Mesothelial cell of epicardium (in vitro differentiated cells): ENCODE results near the gene TFF1. TPM values are rescaled to one million over a fixed set of nuclear protein-coding genes. Genes with fewer than 3 reads are reported as not detected.

Experiments
- DNase-seq, 2 experiments: peaks; one replicate each; pipeline ENCODE4 v3.0.0; 2021; ENCODE audit warnings: low spot score in 2 of 2; ENCODE audit not compliant: unreplicated experiment in 2 of 2
- H3K27ac Mint-ChIP-seq: 2 replicates; pipeline ENCODE4 v1.8.0; 2021; ENCODE audit warnings: mixed read lengths
- H3K27me3 Mint-ChIP-seq: 2 replicates; pipeline ENCODE4 v1.8.0; 2021; ENCODE audit warnings: low read depth, mixed read lengths
- H3K36me3 Mint-ChIP-seq: 2 replicates; pipeline ENCODE4 v1.8.0; 2021; ENCODE audit warnings: mixed read lengths
- H3K4me1 Mint-ChIP-seq: 2 replicates; pipeline ENCODE4 v1.8.0; 2021; ENCODE audit warnings: mixed read lengths
- H3K4me3 Mint-ChIP-seq: 2 replicates; pipeline ENCODE4 v1.8.0; 2021; ENCODE audit warnings: mild to moderate bottlenecking, moderate library complexity, mixed read lengths
- H3K9me3 Mint-ChIP-seq: 2 replicates; pipeline ENCODE4 v1.8.0; 2021; ENCODE audit warnings: mixed read lengths
- total RNA-seq: library from RNA; stranded (reverse); gene quantifications from 3 replicates; pipeline ENCODE4 v1.2.1, GENCODE V29; 2021
- TF ChIP-seq, protein P1 (sequence below): fragments of 200-600 bp; sonication (generic); IDR thresholded peaks from one replicate; pipeline ENCODE4 v1.5.0; 2021; ENCODE audit warnings: antibody characterized with exemption; ENCODE audit not compliant: unreplicated experiment

Gene TFF1
- total RNA-seq, 1 donor from 2014 or later: not detected

DNA sequence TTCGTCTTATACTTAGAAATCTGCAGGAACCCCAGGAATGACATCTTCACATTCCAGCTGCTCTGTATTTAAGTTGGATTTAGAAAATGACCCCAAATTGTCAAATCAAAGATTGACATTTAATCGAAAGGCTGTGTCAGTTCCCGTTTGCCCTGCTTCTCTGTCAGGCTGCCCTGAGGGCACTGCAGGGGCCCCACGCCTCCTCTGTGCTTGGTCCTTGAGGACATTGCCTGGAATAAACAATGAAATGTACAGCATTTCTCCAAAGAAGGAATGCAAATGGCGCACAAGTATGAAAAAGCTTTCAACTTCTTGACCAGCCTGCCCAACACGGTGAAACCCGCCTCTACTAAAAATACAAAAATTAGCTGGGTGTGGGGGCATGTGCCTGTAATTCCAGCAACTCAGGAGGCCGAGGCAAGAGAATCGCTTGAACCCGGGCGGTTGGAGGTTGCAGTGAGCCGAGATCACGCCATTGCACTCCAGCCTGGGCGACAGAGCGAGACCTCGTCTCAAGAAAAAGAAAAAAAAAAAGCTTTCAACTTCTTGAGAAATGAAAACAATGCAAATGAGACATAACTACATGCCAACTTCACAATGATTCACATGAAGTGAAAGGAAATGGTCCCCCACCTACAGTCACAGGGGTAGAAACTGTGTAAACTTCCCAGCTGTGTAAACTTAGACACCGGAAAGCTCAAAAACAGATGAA, 26.6 kb upstream of the TFF1 start:
- Mint-ChIP-seq H3K4me3 (no peak overlapping the region), H3K27me3 (peaks cover 10% of the 10 kb centered on the region), H3K9me3 (no peaks in the 10 kb centered on the region), H3K27ac (no peak overlapping the region), H3K36me3 (no peaks in the 10 kb centered on the region), H3K4me1 (peaks cover 5% of the 10 kb centered on the region)
- DNase-seq: no peak
- TF ChIP-seq, protein P1, sequence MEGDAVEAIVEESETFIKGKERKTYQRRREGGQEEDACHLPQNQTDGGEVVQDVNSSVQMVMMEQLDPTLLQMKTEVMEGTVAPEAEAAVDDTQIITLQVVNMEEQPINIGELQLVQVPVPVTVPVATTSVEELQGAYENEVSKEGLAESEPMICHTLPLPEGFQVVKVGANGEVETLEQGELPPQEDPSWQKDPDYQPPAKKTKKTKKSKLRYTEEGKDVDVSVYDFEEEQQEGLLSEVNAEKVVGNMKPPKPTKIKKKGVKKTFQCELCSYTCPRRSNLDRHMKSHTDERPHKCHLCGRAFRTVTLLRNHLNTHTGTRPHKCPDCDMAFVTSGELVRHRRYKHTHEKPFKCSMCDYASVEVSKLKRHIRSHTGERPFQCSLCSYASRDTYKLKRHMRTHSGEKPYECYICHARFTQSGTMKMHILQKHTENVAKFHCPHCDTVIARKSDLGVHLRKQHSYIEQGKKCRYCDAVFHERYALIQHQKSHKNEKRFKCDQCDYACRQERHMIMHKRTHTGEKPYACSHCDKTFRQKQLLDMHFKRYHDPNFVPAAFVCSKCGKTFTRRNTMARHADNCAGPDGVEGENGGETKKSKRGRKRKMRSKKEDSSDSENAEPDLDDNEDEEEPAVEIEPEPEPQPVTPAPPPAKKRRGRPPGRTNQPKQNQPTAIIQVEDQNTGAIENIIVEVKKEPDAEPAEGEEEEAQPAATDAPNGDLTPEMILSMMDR: no peak

DNA sequence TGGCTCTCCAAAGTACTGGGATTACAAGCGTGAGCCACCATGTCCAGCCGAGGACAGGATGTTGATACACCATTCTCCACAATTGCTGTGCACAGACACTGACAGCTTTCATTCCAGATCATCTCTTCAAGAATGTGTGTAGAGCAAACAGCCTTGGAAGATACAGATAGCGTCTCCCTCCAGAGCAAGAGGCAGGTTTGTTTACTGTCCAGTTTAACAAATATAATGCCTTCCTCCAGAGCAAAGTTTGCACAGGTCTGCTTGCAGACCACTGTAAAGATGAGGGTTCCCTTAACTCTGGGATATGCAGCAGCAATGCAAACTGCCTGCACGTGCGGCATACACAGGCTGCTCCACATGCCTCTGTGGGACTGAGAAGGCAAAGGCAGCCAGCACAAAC, 25.0 kb upstream of the TFF1 start:
- Mint-ChIP-seq H3K27ac (no peak overlapping the region), H3K27me3 (peaks cover 10% of the 10 kb centered on the region), H3K9me3 (no peaks in the 10 kb centered on the region), H3K4me3 (no peak overlapping the region), H3K36me3 (no peaks in the 10 kb centered on the region), H3K4me1 (peaks cover 9% of the 10 kb centered on the region)
- no peak for DNase-seq
- TF ChIP-seq, protein P1: no peak

DNA sequence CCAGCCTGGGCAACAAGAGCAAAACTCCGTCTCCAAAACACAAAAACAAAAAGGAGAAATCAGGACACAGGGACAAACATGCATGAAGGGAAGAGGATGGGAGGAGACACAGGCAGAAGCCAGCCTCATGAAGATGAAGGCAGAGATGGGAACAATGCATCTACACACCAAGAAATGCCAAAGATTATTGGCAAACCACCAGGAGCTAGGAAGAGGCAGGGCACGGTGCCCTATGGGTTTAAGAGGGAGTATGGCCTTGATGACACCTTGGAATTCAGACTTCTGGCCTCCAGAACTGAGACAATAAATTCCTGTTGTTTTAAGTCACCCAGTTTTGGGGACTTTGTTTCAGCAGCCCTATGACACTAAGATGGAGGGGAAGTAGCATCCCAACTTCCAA, 24.4 kb upstream of the TFF1 start:
- TF ChIP-seq, protein P1: no peak
- no peak for DNase-seq
- Mint-ChIP-seq H3K27ac (no peak overlapping the region), H3K4me1 (peaks cover 9% of the 10 kb centered on the region), H3K4me3 (no peak overlapping the region), H3K9me3 (no peaks in the 10 kb centered on the region), H3K36me3 (no peaks in the 10 kb centered on the region), H3K27me3 (peaks cover 10% of the 10 kb centered on the region)

DNA sequence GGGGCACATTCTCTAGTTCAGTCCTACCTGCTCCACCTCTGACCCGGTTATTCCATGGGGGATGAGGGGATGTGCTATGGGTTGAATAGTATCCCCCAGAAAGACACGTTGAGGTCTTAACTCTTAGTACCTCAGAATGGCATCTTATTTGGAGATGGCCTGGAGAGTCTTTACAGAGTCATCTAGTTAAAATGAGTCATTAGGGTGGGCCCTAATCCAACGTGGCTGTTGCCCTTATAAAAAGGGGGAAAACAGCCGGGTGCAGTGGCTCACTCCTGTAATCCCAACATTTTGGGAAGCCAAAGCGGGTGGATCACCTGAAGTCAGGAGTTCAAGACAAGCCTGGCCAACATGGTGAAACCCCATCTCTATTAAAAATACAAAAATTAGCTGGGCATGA, 23.9 kb upstream of the TFF1 start:
- H3K4me1 Mint-ChIP-seq: peaks cover 9% of the 10 kb centered on the region
- H3K27ac Mint-ChIP-seq: no peak overlapping the region
- TF ChIP-seq, protein P1: no peak
- no peak for DNase-seq
- no peaks in the 10 kb centered on the region for H3K36me3 Mint-ChIP-seq
- no peaks in the 10 kb centered on the region for H3K9me3 Mint-ChIP-seq
- no peak overlapping the region for H3K4me3 Mint-ChIP-seq
- H3K27me3 Mint-ChIP-seq: peaks cover 12% of the 10 kb centered on the region

DNA sequence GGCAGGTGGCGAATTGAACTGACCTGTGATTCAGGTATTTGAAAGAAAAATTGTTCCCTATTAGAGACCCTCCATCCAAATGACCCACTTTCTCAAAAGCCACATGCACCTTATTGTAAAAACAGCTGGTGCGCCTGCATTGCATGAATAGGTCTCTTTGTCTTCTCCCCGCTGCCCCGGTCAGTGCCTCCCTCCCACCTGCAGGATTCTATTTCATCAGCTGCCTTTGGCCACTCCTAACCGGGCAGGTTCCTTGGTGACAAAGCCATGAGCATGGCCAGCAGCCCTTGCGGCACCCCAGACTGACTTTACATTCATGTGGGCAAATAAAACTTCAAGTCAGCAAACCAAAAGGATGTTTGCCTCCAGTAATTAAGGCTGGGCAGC, 23.1 kb upstream of the TFF1 start:
- H3K36me3 Mint-ChIP-seq: no peaks in the 10 kb centered on the region

More for the DNA sequence above, 23.1 kb upstream of the TFF1 start:
- Mint-ChIP-seq H3K4me1 (peaks cover 9% of the 10 kb centered on the region), H3K9me3 (no peaks in the 10 kb centered on the region), H3K4me3 (no peak overlapping the region), H3K27ac (no peak overlapping the region), H3K27me3 (peaks cover 15% of the 10 kb centered on the region)
- TF ChIP-seq, protein P1: no peak
- no peak for DNase-seq
